Panc1 (cell line): ENCODE measurements around the gene SP110. TPM values are rescaled to one million over a fixed set of nuclear protein-coding genes. Genes with fewer than 3 reads are reported as not detected.

Experiments
- ATAC-seq: fragments of 200-7000 bp; cut with Tn5 transposase; 2 replicates; pipeline ENCODE4 v1.9.1; 2020; ENCODE audit warnings: mild to moderate bottlenecking, moderate library complexity
- BruUV-seq: library from RNA; stranded (reverse); fragments of 400-500 nt; replicated peaks from 2 replicates; lab custom pipeline; 2021; lab: Mats Ljungman, UMichigan
- CTCF ChIA-PET: fragments of 300-600 bp; sonication (Branson Sonifier 250); formaldehyde crosslinking; loops from one replicate; lab custom pipeline; 2022; ENCODE audit warnings: antibody characterized with exemption; lab: Charles Lee
- POLR2A ChIA-PET: fragments of 300-600 bp; sonication (Branson Sonifier 250); formaldehyde crosslinking; loops from one replicate; lab custom pipeline; 2022; ENCODE audit warnings: antibody characterized with exemption; lab: Charles Lee
- DNase-seq: peaks from one replicate; pipeline ENCODE4 v3.0.0-alpha.2; 2010; ENCODE audit warnings: low read depth, low spot score
- H3K27ac ChIP-seq: 2 replicates; pipeline ENCODE4 v1.5.1; 2011; ENCODE audit warnings: mild to moderate bottlenecking, low read length, inconsistent platforms
- H3K27me3 ChIP-seq: fragments of 200-500 bp; sonication (Bioruptor generic); 2 replicates; pipeline ENCODE4 v1.6.0; 2014; ENCODE audit warnings: low read length, inconsistent platforms; ENCODE audit not compliant: control insufficient read depth, insufficient read depth
- H3K36me3 ChIP-seq: fragments of 200-500 bp; sonication (Bioruptor generic); 2 replicates; pipeline ENCODE4 v1.5.1; 2014; ENCODE audit warnings: inconsistent platforms, mild to moderate bottlenecking, low read length, moderate library complexity; ENCODE audit not compliant: control insufficient read depth, insufficient read depth
- H3K4me1 ChIP-seq: 2 replicates; pipeline ENCODE4 v1.5.1; 2011; ENCODE audit warnings: inconsistent platforms, mild to moderate bottlenecking, low read length, moderate library complexity; ENCODE audit not compliant: control insufficient read depth, insufficient read depth
- H3K4me3 ChIP-seq, 2 experiments: 2 replicates each; pipeline ENCODE4 v1.5.1; 2011 to 2012; ENCODE audit warnings: low read depth in 2 of 2, low read length in 2 of 2, mild to moderate bottlenecking in 2 of 2, inconsistent platforms in 1 of 2, moderate library complexity in 1 of 2
- H3K9me3 ChIP-seq: fragments of 200-500 bp; sonication (Bioruptor generic); 2 replicates; pipeline ENCODE4 v1.5.1; 2014; ENCODE audit warnings: low read depth, mild to moderate bottlenecking, inconsistent platforms, low read length, moderate library complexity; ENCODE audit not compliant: control insufficient read depth, insufficient read depth
- CTCF ChIP-seq: fragments of 450-650 bp; IDR thresholded peaks from 2 replicates; pipeline ENCODE4 v1.5.1; 2017; ENCODE audit warnings: mild to moderate bottlenecking
- POLR2AphosphoS5 ChIP-seq: IDR thresholded peaks from 2 replicates; pipeline ENCODE4 v1.6.1; 2012; ENCODE audit warnings: mild to moderate bottlenecking, low read depth, low read length, moderate library complexity
- REST ChIP-seq, 2 experiments: IDR thresholded peaks; 2 replicates each; pipeline ENCODE4 v1.6.1; 2011 to 2012; ENCODE audit warnings: low read depth in 2 of 2, control low read depth in 1 of 2, low read length in 1 of 2, mild to moderate bottlenecking in 1 of 2, moderate library complexity in 1 of 2; ENCODE audit not compliant: insufficient read depth in 1 of 2
- SIN3A ChIP-seq: IDR thresholded peaks from 2 replicates; pipeline ENCODE4 v1.6.1; 2012; ENCODE audit warnings: low read depth, mild to moderate bottlenecking, low read length, moderate library complexity, borderline replicate concordance; ENCODE audit not compliant: insufficient read depth
- TCF7L2 ChIP-seq: IDR thresholded peaks from 2 replicates; pipeline ENCODE4 v1.6.1; 2011; ENCODE audit warnings: mild to moderate bottlenecking, low read depth, low read length, inconsistent platforms
- in situ Hi-C: cut with HindIII; loops from 2 replicates; pipeline ENCODE4 v1.10.0; 2016; ENCODE audit warnings: low sequenced_read_pairs, low pct_unique_long_range_greater_than_20kb
- intact Hi-C: fragments of 100-400 bp; cut with micrococcal nuclease; formaldehyde crosslinking; loops from one replicate; pipeline ENCODE4 v1.10.0; 2022; ENCODE audit not compliant: unreplicated experiment
- total RNA-seq: library from RNA; stranded (reverse); gene quantifications from one replicate; pipeline ENCODE4 v1.2.1, GENCODE V29; 2021; ENCODE audit not compliant: unreplicated experiment

The SP110 gene
- total RNA-seq, 1 experiment from 2014 or later, result 6.2 TPM

GRCh38 chr2:230144355-230144754 is 75.4 kb downstream of the SP110 start:
- Histone ChIP-seq H3K27me3 (no peaks in the 10 kb centered on the region), H3K4me3 (no peak overlapping the region), H3K27ac (no peak overlapping the region), H3K4me1 (no peaks in the 10 kb centered on the region), H3K36me3 (no peaks in the 10 kb centered on the region), H3K9me3 (no peaks in the 10 kb centered on the region)
- POLR2A ChIA-PET, result interaction anchor here (0.6 kb wide), 1 partner anchor 276 kb away, joined by 3 read pairs; no protein-coding TSS in a partner anchor
- DNase-seq (no peak), ATAC-seq (no peak)
- intact Hi-C loops (no loop called here), in situ Hi-C loops (no loop called here)
- TF ChIP-seq SIN3A (no peak), REST (IDR thresholded peaks at IDR 0.05; ENCODE audit: insufficient read depth in 1 of 2, low read depth in 2 of 2, low read length in 1 of 2) (no peak), TCF7L2 (no peak), CTCF (no peak), POLR2AphosphoS5 (no peak)
- CTCF ChIA-PET, result no interaction called here
- BruUV-seq, result no TSS peak

- H3K36me3 ChIP-seq, result no peaks in the 10 kb centered on the region
- no TSS peak for BruUV-seq
- no peaks in the 10 kb centered on the region for H3K4me1 ChIP-seq
- intact Hi-C loops, result no loop called here
- ChIA-PET POLR2A (no interaction called here), CTCF (no interaction called here)
- in situ Hi-C loops, result no loop called here
- TF ChIP-seq POLR2AphosphoS5 (no peak), TCF7L2 (no peak), SIN3A (no peak), REST (IDR thresholded peaks at IDR 0.05; ENCODE audit: insufficient read depth in 1 of 2, low read depth in 2 of 2, low read length in 1 of 2) (no peak), CTCF (no peak)
- no peak overlapping the region for H3K4me3 ChIP-seq
- no peak for DNase-seq
- H3K27me3 ChIP-seq, result no peaks in the 10 kb centered on the region
- H3K27ac ChIP-seq, result no peak overlapping the region
- ATAC-seq, result no peak
- H3K9me3 ChIP-seq, result no peaks in the 10 kb centered on the region
Observed at GRCh38 chr2:230140667-230141066, 79.1 kb downstream of the SP110 start.
